GM12878 (cell line): ENCODE data around the gene CCSER1. TPM values are rescaled to one million over a fixed set of nuclear protein-coding genes. Genes with fewer than 3 reads are reported as not detected.

Experiments
- ATAC-seq: fragments of 200-7000 bp; cut with Tn5 transposase; 3 replicates; pipeline ENCODE4 v1.9.1; 2020; ENCODE audit warnings: mild to moderate bottlenecking, moderate library complexity
- BruUV-seq: library from RNA; stranded (reverse); fragments of 400-500 nt; replicated peaks from 2 replicates; lab custom pipeline; 2021; lab: Mats Ljungman, UMichigan
- CTCF ChIA-PET: fragments of 300-600 bp; sonication (Branson Sonifier 250); formaldehyde crosslinking; extraction: SDS; loops from one replicate; lab custom pipeline; 2021; ENCODE audit warnings: inconsistent platforms; lab: Yijun Ruan, JAX
- POLR2A ChIA-PET: fragments of 350-600 bp; formaldehyde crosslinking; extraction: SDS; loops from one replicate; lab custom pipeline; 2021; ENCODE audit warnings: inconsistent platforms; lab: Charles Lee
- RAD21 ChIA-PET: fragments of 300-600 bp; sonication (Branson Sonifier 250); formaldehyde crosslinking; loops from one replicate; lab custom pipeline; 2023; ENCODE audit warnings: antibody characterized with exemption; ENCODE audit not compliant: unreplicated experiment; lab: Charles Lee
- SMC1A ChIA-PET: fragments of 300-600 bp; sonication (Branson Sonifier 250); formaldehyde crosslinking; loops from one replicate; lab custom pipeline; 2023; ENCODE audit not compliant: unreplicated experiment, uncharacterized antibody; lab: Charles Lee
- DNase-seq: peaks from one replicate; pipeline ENCODE4 v3.0.0-alpha.2; 2011; ENCODE audit warnings: low read depth, low spot score
- FAIRE-seq: peaks from 3 replicates; lab custom pipeline; 2011; peaks lifted over from hg19 to GRCh38; lab: Jason Lieb, UNC
- H2AFZ ChIP-seq: 2 replicates; pipeline ENCODE4 v1.6.0; 2011; ENCODE audit warnings: low read depth, low read length, control low read depth; ENCODE audit not compliant: control insufficient read depth
- H3K27ac ChIP-seq: 2 replicates; pipeline ENCODE4 v1.5.1; 2011; ENCODE audit warnings: control low read depth; ENCODE audit not compliant: control insufficient read depth, insufficient read depth
- H3K27me3 ChIP-seq, 2 experiments: replicated peaks in 1 of 2; 2 replicates each; pipeline versions ENCODE4 v1.6.0 to v1.6.1; 2011; ENCODE audit warnings: low read length in 1 of 2; ENCODE audit not compliant: control insufficient read depth in 2 of 2, insufficient read depth in 2 of 2
- H3K36me3 ChIP-seq, 2 experiments: 2 replicates each; pipeline ENCODE4 v1.5.1; 2011; ENCODE audit warnings: low read length in 1 of 2; ENCODE audit not compliant: control insufficient read depth in 2 of 2, insufficient read depth in 2 of 2
- H3K4me1 ChIP-seq: 2 replicates; pipeline ENCODE4 v1.6.1; 2011; ENCODE audit warnings: mild to moderate bottlenecking, low read length, moderate library complexity, mixed read lengths; ENCODE audit not compliant: control insufficient read depth, insufficient read depth
- H3K4me2 ChIP-seq: 2 replicates; pipeline ENCODE4 v1.6.0; 2011; ENCODE audit warnings: control low read depth; ENCODE audit not compliant: control insufficient read depth, insufficient read depth
- H3K4me3 ChIP-seq: fragments of 200-600 bp; sonication (generic); 2 replicates; pipeline ENCODE4 v1.5.1; 2016
- H3K79me2 ChIP-seq: 2 replicates; pipeline ENCODE4 v1.6.0; 2011; ENCODE audit warnings: low read length; ENCODE audit not compliant: control insufficient read depth, insufficient read depth
- H3K9ac ChIP-seq: 2 replicates; pipeline ENCODE4 v1.8.0; 2011; ENCODE audit warnings: low read length, control low read depth, mixed read lengths; ENCODE audit not compliant: control insufficient read depth, insufficient read depth
- H3K9me3 ChIP-seq: replicated peaks from 3 replicates; pipeline ENCODE4 v1.5.1; 2011; ENCODE audit warnings: mild to moderate bottlenecking, low read length; ENCODE audit not compliant: control insufficient read depth, insufficient read depth
- H4K20me1 ChIP-seq: 2 replicates; pipeline ENCODE4 v1.6.0; 2011; ENCODE audit not compliant: control insufficient read depth, insufficient read depth
- BCLAF1 ChIP-seq: fragments of 450-650 bp; IDR thresholded peaks from 2 replicates; pipeline ENCODE4 v1.6.1; 2017; ENCODE audit warnings: antibody characterized with exemption, mild to moderate bottlenecking, moderate library complexity
- EGR1 ChIP-seq, 2 experiments: IDR thresholded peaks; 1 replicate in 1 of 2; 2 replicates in 1 of 2; pipeline ENCODE4 v1.6.1; 2011 to 2012; ENCODE audit warnings: low read depth in 2 of 2, low read length in 2 of 2, borderline replicate concordance in 1 of 2, mild to moderate bottlenecking in 1 of 2, moderate library complexity in 1 of 2
- GATAD2B ChIP-seq: fragments of 450-650 bp; conservative IDR thresholded peaks from 2 replicates; pipeline ENCODE4 v1.6.1; 2017; ENCODE audit warnings: low read depth, mild to moderate bottlenecking, moderate library complexity
- HDGF ChIP-seq: fragments of 450-650 bp; IDR thresholded peaks from 2 replicates; pipeline ENCODE4 v1.6.1; 2016; ENCODE audit warnings: antibody characterized with exemption
- JUND ChIP-seq: IDR thresholded peaks from 2 replicates; pipeline ENCODE4 v1.6.1; 2012; ENCODE audit warnings: low read depth, mild to moderate bottlenecking, low read length, improper control_type of control experiment, moderate library complexity
- SMAD1 ChIP-seq: fragments of 450-650 bp; IDR thresholded peaks from 2 replicates; pipeline ENCODE4 v1.6.1; 2018; ENCODE audit warnings: mild to moderate bottlenecking, low read depth; ENCODE audit not compliant: partially characterized antibody
- STAT1 ChIP-seq: fragments of 450-650 bp; conservative IDR thresholded peaks from 2 replicates; pipeline ENCODE4 v1.6.1; 2014; ENCODE audit warnings: antibody characterized with exemption, mild to moderate bottlenecking
- TCF12 ChIP-seq: IDR thresholded peaks from 2 replicates; pipeline ENCODE4 v1.6.1; 2011; ENCODE audit warnings: low read depth, mild to moderate bottlenecking, low read length
- ZNF217 ChIP-seq: fragments of 450-650 bp; IDR thresholded peaks from 2 replicates; pipeline ENCODE4 v1.6.1; 2017; ENCODE audit warnings: antibody characterized with exemption, mild to moderate bottlenecking
- ZNF384 ChIP-seq: IDR thresholded peaks from 2 replicates; pipeline ENCODE4 v1.6.1; 2012; ENCODE audit warnings: low read depth, mild to moderate bottlenecking, low read length, improper control_type of control experiment, borderline replicate concordance
- WGBS: methylation state at CpG from one replicate; pipeline ENCODE4 v1.1.6; 2016; ENCODE audit warnings: low lambda C conversion rate; ENCODE audit not compliant: insufficient replicate concordance, insufficient coverage; ENCODE audit errors: missing lambda C conversion rate; 5-methylcytosine and 5-hydroxymethylcytosine counted together
- in situ Hi-C: fragments of 300-500 bp; cut with MboI; formaldehyde crosslinking; loops from 9 replicates; pipeline ENCODE4 v1.14.3; 2018; ENCODE audit warnings: mixed read lengths
- intact Hi-C: fragments of 100-400 bp; cut with micrococcal nuclease; formaldehyde crosslinking; loops from one replicate; pipeline ENCODE4 v1.14.2; 2022; ENCODE audit not compliant: unreplicated experiment
- polyA plus RNA-seq, 11 experiments: library from polyadenylated mRNA; depleted of rRNA in 4 of 11; unstranded in 6 of 11; stranded (reverse) in 5 of 11; fragments of >200 nt; fragmentation: Nextera tagmentation in 4 of 11; fragmentation: Illumina TruSeq in 1 of 11; extraction: Ambion mirVana in 4 of 11; extraction: Trizol in 1 of 11; gene quantifications; 1 replicate in 1 of 11; 2 replicates in 10 of 11; pipeline versions ENCODE4 v1.2.1 to v1.2.3, GENCODE V29; 2011 to 2016; ENCODE audit warnings: inconsistent platforms in 2 of 11, missing spikeins in 2 of 11, low read depth in 1 of 11
- total RNA-seq, 4 experiments: library from RNA; depleted of rRNA in 3 of 4; stranded (reverse); fragments of >200 nt in 3 of 4; fragmentation: Illumina TruSeq in 1 of 4; extraction: Trizol in 1 of 4; gene quantifications; 2 replicates each; pipeline versions ENCODE4 v1.2.1 to v1.2.3, GENCODE V29; 2013 to 2021
- TF ChIP-seq, protein P1 (sequence below): fragments of 150-350 bp; IDR thresholded peaks from 2 replicates; pipeline ENCODE4 v1.6.1; 2014; ENCODE audit warnings: mild to moderate bottlenecking, low read depth, low read length

CCSER1 gene
- total and polyA plus RNA-seq, 10 of the 15 experiments (the other 5 are each of a cell fraction or from before 2014, with no cell fraction given), result 0.22 to 2.7 (median 1.0) TPM

DNA sequence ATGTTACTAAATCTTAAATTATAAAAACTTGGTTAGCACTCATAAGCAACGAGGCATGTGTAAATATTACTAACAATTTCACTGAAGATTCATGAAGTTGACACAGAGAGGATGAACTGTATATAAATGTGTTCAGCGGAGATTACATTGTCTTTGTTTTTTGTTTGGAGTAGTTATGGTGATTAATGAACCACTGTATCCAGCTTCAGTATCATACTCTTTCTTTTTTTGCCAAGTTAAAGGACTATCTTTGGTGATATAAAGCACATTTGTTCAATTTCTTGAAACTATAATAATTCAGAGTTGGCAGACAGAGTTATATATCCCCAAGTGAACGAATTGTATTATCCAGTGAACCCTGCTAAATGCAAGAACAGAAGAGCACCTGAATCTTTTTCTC, 497.6 kb downstream of the CCSER1 start:
- no peak for DNase-seq
- no peaks in the 10 kb centered on the region for H3K27me3 ChIP-seq
- no peaks in the 10 kb centered on the region for H3K4me1 ChIP-seq
- POLR2A ChIA-PET, result no interaction called here
- CTCF ChIA-PET, result no interaction called here
- H4K20me1 ChIP-seq, result no peaks in the 10 kb centered on the region
- H3K36me3 ChIP-seq, result no peaks in the 10 kb centered on the region
- intact Hi-C loops (no loop called here), in situ Hi-C loops (loop anchor here (10.0 kb wide), 1 partner anchor 60 kb away; no protein-coding TSS in a partner anchor)
- TF ChIP-seq JUND (no peak), EGR1 (IDR thresholded peaks at IDR 0.05; ENCODE audit: borderline replicate concordance in 1 of 2, low read depth in 2 of 2, low read length in 2 of 2) (no peak), ZNF384 (no peak), GATAD2B (no peak), HDGF (no peak), ZNF217 (no peak), STAT1 (no peak), BCLAF1 (no peak), TCF12 (no peak), SMAD1 (no peak)
- TF ChIP-seq, protein P1, sequence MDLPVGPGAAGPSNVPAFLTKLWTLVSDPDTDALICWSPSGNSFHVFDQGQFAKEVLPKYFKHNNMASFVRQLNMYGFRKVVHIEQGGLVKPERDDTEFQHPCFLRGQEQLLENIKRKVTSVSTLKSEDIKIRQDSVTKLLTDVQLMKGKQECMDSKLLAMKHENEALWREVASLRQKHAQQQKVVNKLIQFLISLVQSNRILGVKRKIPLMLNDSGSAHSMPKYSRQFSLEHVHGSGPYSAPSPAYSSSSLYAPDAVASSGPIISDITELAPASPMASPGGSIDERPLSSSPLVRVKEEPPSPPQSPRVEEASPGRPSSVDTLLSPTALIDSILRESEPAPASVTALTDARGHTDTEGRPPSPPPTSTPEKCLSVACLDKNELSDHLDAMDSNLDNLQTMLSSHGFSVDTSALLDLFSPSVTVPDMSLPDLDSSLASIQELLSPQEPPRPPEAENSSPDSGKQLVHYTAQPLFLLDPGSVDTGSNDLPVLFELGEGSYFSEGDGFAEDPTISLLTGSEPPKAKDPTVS, result no peak
- H3K4me3 ChIP-seq, result no peak overlapping the region
- H3K27ac ChIP-seq, result no peak overlapping the region
- SMC1A ChIA-PET, result interaction anchor here (0.6 kb wide), 1 partner anchor 1307 kb away, joined by 3 read pairs; no protein-coding TSS in a partner anchor
- ATAC-seq, result no peak
- RAD21 ChIA-PET, result no interaction called here
- no peak overlapping the region for H2AFZ ChIP-seq
- no peak overlapping the region for H3K4me2 ChIP-seq
- no TSS peak for BruUV-seq
- no peaks in the 10 kb centered on the region for H3K79me2 ChIP-seq
- H3K9ac ChIP-seq, result no peak overlapping the region
- H3K9me3 ChIP-seq, result no peaks in the 10 kb centered on the region; the same call in 2 of the 3 replicates
- no peak for FAIRE-seq
- WGBS, result 21% methylated on average over 3 of the region's 3 CpGs
